Naive thymus-derived CD4-positive, alpha-beta T cell (primary cell): ENCODE results near the gene TBCD. TPM values are rescaled to one million over a fixed set of nuclear protein-coding genes. Genes with fewer than 3 reads are reported as not detected.
A peak's percentile ranks its signal among the peaks of the same experiment; 100 is the strongest.

ENCODE experiments used
- ATAC-seq: fragments of 150-1000 bp; cut with Tn5 transposase; 2 replicates; pipeline ENCODE4 v1.10.0; 2021; ENCODE audit warnings: mild to moderate bottlenecking, moderate library complexity
- CTCF ChIA-PET: fragments of 350-600 bp; sonication (Branson Sonifier 250); formaldehyde crosslinking; loops from one replicate; lab custom pipeline; 2021; ENCODE audit warnings: antibody characterized with exemption; lab: Charles Lee
- POLR2A ChIA-PET: fragments of 350-600 bp; sonication (Branson Sonifier 250); formaldehyde crosslinking; loops from one replicate; lab custom pipeline; 2021; ENCODE audit warnings: antibody characterized with exemption, inconsistent platforms; lab: Charles Lee
- DNase-seq, 9 donors: peaks; one replicate each; pipeline versions ENCODE4 v3.0.0 to v3.0.0-alpha.2; 2020 to 2022; ENCODE audit warnings: mixed read lengths in 1 of 9
- H3K27ac ChIP-seq: one replicate; pipeline ENCODE4 v1.7.0; 2013; ENCODE audit warnings: mild to moderate bottlenecking, low read depth, low read length, moderate library complexity
- H3K27me3 ChIP-seq, 2 donors: one replicate each; pipeline ENCODE4 v1.7.0; 2013; ENCODE audit warnings: low read length in 2 of 2, mild to moderate bottlenecking in 2 of 2, moderate library complexity in 2 of 2; ENCODE audit not compliant: control insufficient read depth in 2 of 2, insufficient read depth in 2 of 2
- H3K36me3 ChIP-seq, 3 experiments: 1 replicate in 2 of 3; 2 replicates in 1 of 3; pipeline ENCODE4 v1.7.0; 2013; ENCODE audit warnings: low read length in 3 of 3, mild to moderate bottlenecking in 3 of 3, moderate library complexity in 1 of 3; ENCODE audit not compliant: insufficient read depth in 3 of 3, control insufficient read depth in 2 of 3
- H3K4me1 ChIP-seq, 2 donors: one replicate each; pipeline ENCODE4 v1.7.0; 2013; ENCODE audit warnings: low read length in 2 of 2, mild to moderate bottlenecking in 2 of 2, moderate library complexity in 1 of 2; ENCODE audit not compliant: control insufficient read depth in 2 of 2, insufficient read depth in 2 of 2
- H3K4me3 ChIP-seq: 2 replicates; pipeline ENCODE4 v1.7.0; 2013; ENCODE audit warnings: mild to moderate bottlenecking, low read length
- H3K9me3 ChIP-seq, 3 experiments: 1 replicate in 2 of 3; 2 replicates in 1 of 3; pipeline ENCODE4 v1.7.0; 2013; ENCODE audit warnings: low read length in 3 of 3; ENCODE audit not compliant: control insufficient read depth in 2 of 3
- H3K27ac Mint-ChIP-seq, 9 donors: one replicate each; pipeline ENCODE4 v1.8.0; 2020 to 2022; ENCODE audit warnings: mixed read lengths in 9 of 9, mild to moderate bottlenecking in 8 of 9, moderate library complexity in 5 of 9, inconsistent platforms in 2 of 9
- H3K27me3 Mint-ChIP-seq, 5 donors: one replicate each; pipeline ENCODE4 v1.8.0; 2021 to 2022; ENCODE audit warnings: mixed read lengths in 5 of 5, mild to moderate bottlenecking in 1 of 5
- H3K36me3 Mint-ChIP-seq, 5 donors: one replicate each; pipeline ENCODE4 v1.8.0; 2020 to 2022; ENCODE audit warnings: mixed read lengths in 5 of 5, mild to moderate bottlenecking in 3 of 5, inconsistent platforms in 1 of 5
- H3K4me1 Mint-ChIP-seq, 7 donors: one replicate each; pipeline ENCODE4 v1.8.0; 2020 to 2022; ENCODE audit warnings: mixed read lengths in 7 of 7, mild to moderate bottlenecking in 3 of 7, inconsistent platforms in 1 of 7
- H3K4me3 Mint-ChIP-seq, 10 donors: one replicate each; pipeline ENCODE4 v1.8.0; 2020 to 2022; ENCODE audit warnings: mild to moderate bottlenecking in 10 of 10, mixed read lengths in 10 of 10, moderate library complexity in 6 of 10, inconsistent platforms in 2 of 10
- H3K9me3 Mint-ChIP-seq, 11 donors: one replicate each; pipeline ENCODE4 v1.8.0; 2020 to 2022; ENCODE audit warnings: mixed read lengths in 11 of 11, mild to moderate bottlenecking in 4 of 11, inconsistent platforms in 1 of 11, moderate library complexity in 1 of 11
- intact Hi-C, 2 donors: fragments of 100-400 bp; cut with micrococcal nuclease; formaldehyde crosslinking; loops; one replicate each; pipeline ENCODE4 v1.15.1; 2023
- polyA plus RNA-seq, 2 donors: library from polyadenylated mRNA; unstranded; fragments of 300-500 nt; fragmentation: Illumina TruSeq; gene quantifications; one replicate each; pipeline ENCODE4 v1.2.3, GENCODE V29; 2021
- total RNA-seq, 6 experiments: library from RNA in 5 of 6; stranded (reverse) in 5 of 6; gene quantifications; 1 replicate in 5 of 6; 2 replicates in 1 of 6; pipeline ENCODE4 v1.2.3 and lab custom pipeline; 2021 to 2026

Gene TBCD
- total and polyA plus RNA-seq, 7 experiments from 2014 or later: 61.5 to 255 (median 123) TPM

GRCh38 chr17:82805254-82805653 lies 53.4 kb downstream of the TBCD start:
- Histone ChIP-seq H3K27me3 (no peaks in the 10 kb centered on the region), H3K4me3 (no peak overlapping the region)
- no peak for DNase-seq

GRCh38 chr17:82805823-82806222 lies 54.0 kb downstream of the TBCD start:
- ChIA-PET CTCF (no interaction called here), POLR2A (no interaction called here)
- Histone ChIP-seq H3K4me1 (no peaks in the 10 kb centered on the region), H3K27me3 (no peaks in the 10 kb centered on the region), H3K4me3 (no peak overlapping the region), H3K9me3 (no peaks in the 10 kb centered on the region), H3K27ac (no peak overlapping the region), H3K36me3 (peaks cover 0 to 63% (median 0%) of the 10 kb centered on the region in 3 experiments)
- H3K27ac Mint-ChIP-seq: no peak overlapping the region
- H3K4me3 Mint-ChIP-seq: no peak overlapping the region
- no peaks in the 10 kb centered on the region for H3K27me3 Mint-ChIP-seq
- peaks cover 0 to 4% (median 0%) of the 10 kb centered on the region in 11 donors for H3K9me3 Mint-ChIP-seq
- H3K36me3 Mint-ChIP-seq: peaks cover 7 to 39% (median 10%) of the 10 kb centered on the region in 5 donors
- peaks cover 4 to 19% (median 10%) of the 10 kb centered on the region in 7 donors for H3K4me1 Mint-ChIP-seq
- DNase-seq (no peak), ATAC-seq (no peak)
- intact Hi-C loops: no loop called here

More at GRCh38 chr17:82805254-82805653, 53.4 kb downstream of the TBCD start:
- no peak for ATAC-seq
- Mint-ChIP-seq H3K4me1 (peaks cover 4 to 22% (median 10%) of the 10 kb centered on the region in 7 donors), H3K27ac (no peak overlapping the region), H3K9me3 (peaks cover 0 to 4% (median 0%) of the 10 kb centered on the region in 11 donors), H3K4me3 (no peak overlapping the region), H3K27me3 (no peaks in the 10 kb centered on the region), H3K36me3 (peaks cover 7 to 39% (median 10%) of the 10 kb centered on the region in 5 donors)
- H3K4me1 ChIP-seq: no peaks in the 10 kb centered on the region
- H3K36me3 ChIP-seq: peaks cover 0 to 58% (median 0%) of the 10 kb centered on the region in 3 experiments
- no peaks in the 10 kb centered on the region for H3K9me3 ChIP-seq
- ChIA-PET POLR2A (no interaction called here), CTCF (no interaction called here)
- intact Hi-C loops: no loop called here
- H3K27ac ChIP-seq: no peak overlapping the region

GRCh38 chr17:82806645-82807044 lies 54.8 kb downstream of the TBCD start:
- H3K4me1 ChIP-seq: no peaks in the 10 kb centered on the region
- no peaks in the 10 kb centered on the region for H3K27me3 Mint-ChIP-seq
- DNase-seq: no peak
- no peak overlapping the region for H3K4me3 ChIP-seq
- H3K27ac Mint-ChIP-seq: peak overlapping the region in 1 of 9 donors; percentile 3
- POLR2A ChIA-PET: no interaction called here
- no peak overlapping the region for H3K27ac ChIP-seq
- intact Hi-C loops: no loop called here
- peaks cover 0 to 1% (median 0%) of the 10 kb centered on the region in 11 donors for H3K9me3 Mint-ChIP-seq
- peaks cover 3 to 37% (median 5%) of the 10 kb centered on the region in 5 donors for H3K36me3 Mint-ChIP-seq
- H3K4me3 Mint-ChIP-seq: no peak overlapping the region
- ATAC-seq: no peak
- no peaks in the 10 kb centered on the region for H3K27me3 ChIP-seq
- CTCF ChIA-PET: no interaction called here
- H3K9me3 ChIP-seq: no peaks in the 10 kb centered on the region
- H3K36me3 ChIP-seq: peaks cover 0 to 71% (median 0%) of the 10 kb centered on the region in 3 experiments
- peaks cover 0 to 13% (median 4%) of the 10 kb centered on the region in 7 donors for H3K4me1 Mint-ChIP-seq

GRCh38 chr17:82807101-82807500 lies 55.2 kb downstream of the TBCD start:
- H3K4me1 ChIP-seq: no peaks in the 10 kb centered on the region
- no peak for DNase-seq
- H3K27me3 ChIP-seq: no peaks in the 10 kb centered on the region
- H3K9me3 ChIP-seq: no peaks in the 10 kb centered on the region
- peaks cover 0 to 76% (median 0%) of the 10 kb centered on the region in 3 experiments for H3K36me3 ChIP-seq
- Mint-ChIP-seq H3K4me3 (no peak overlapping the region), H3K27ac (no peak overlapping the region), H3K27me3 (no peaks in the 10 kb centered on the region), H3K9me3 (peaks cover 0 to 1% (median 0%) of the 10 kb centered on the region in 11 donors), H3K4me1 (peaks cover 0 to 13% (median 4%) of the 10 kb centered on the region in 7 donors), H3K36me3 (peaks cover 0 to 37% (median 5%) of the 10 kb centered on the region in 5 donors)
- no peak for ATAC-seq
- no peak overlapping the region for H3K4me3 ChIP-seq
- ChIA-PET CTCF (no interaction called here), POLR2A (no interaction called here)
- H3K27ac ChIP-seq: no peak overlapping the region
- intact Hi-C loops: no loop called here

DNA sequence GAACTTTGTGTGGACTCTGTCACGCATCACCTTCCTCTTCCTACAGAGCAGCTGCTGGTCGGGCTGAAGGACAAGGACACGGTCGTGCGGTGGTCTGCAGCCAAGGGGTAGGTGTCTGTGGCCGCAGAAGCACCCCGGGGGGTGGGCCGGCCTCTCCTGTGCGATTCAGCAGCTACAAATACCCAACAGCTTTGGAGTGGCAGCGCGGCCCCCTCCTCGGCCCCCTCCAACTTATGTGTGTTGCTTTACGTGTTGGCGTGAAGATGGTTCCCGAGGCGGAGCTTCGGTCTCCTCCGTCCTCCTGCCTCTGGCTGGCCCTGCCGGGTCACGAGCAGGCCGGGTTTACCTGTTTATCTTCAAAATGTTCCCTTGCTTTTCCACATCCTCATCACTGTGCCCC lies 55.7 kb downstream of the TBCD start:
- peaks cover 0 to 34% (median 5%) of the 10 kb centered on the region in 5 donors for H3K36me3 Mint-ChIP-seq
- Histone ChIP-seq H3K36me3 (peaks cover 0 to 80% (median 0%) of the 10 kb centered on the region in 3 experiments), H3K4me3 (no peak overlapping the region), H3K4me1 (no peaks in the 10 kb centered on the region), H3K27ac (no peak overlapping the region), H3K9me3 (no peaks in the 10 kb centered on the region), H3K27me3 (no peaks in the 10 kb centered on the region)
- intact Hi-C loops: no loop called here
- peaks cover 0 to 11% (median 4%) of the 10 kb centered on the region in 7 donors for H3K4me1 Mint-ChIP-seq
- H3K9me3 Mint-ChIP-seq: peaks cover 0 to 1% (median 0%) of the 10 kb centered on the region in 11 donors
- H3K4me3 Mint-ChIP-seq: no peak overlapping the region
- H3K27me3 Mint-ChIP-seq: no peaks in the 10 kb centered on the region
- CTCF ChIA-PET: no interaction called here
- no peak for DNase-seq
- no peak for ATAC-seq
- POLR2A ChIA-PET: no interaction called here
- H3K27ac Mint-ChIP-seq: no peak overlapping the region

DNA sequence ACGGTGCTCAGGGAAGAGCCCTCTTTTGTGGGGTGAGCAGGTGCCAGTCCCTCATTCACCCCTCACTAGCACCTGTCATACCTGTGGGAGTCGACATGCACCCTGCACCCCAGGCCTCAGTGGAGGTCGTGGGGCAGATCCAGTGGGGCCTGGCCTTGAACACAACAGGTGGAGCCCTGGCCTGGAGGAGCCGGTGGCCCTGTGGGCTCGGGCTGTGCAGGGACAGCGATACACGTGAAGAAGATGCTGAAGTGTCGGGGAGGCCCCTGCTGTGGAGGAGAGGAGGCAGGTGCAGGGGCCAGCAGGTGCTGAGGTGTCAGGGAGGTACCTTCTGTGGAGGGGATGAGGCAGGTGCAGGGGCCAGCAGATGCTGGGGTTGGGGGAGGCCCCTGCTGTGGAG lies 56.1 kb downstream of the TBCD start:
- intact Hi-C loops: no loop called here
- H3K4me1 ChIP-seq: no peaks in the 10 kb centered on the region
- ATAC-seq (no peak), DNase-seq (no peak)
- H3K27ac ChIP-seq: no peak overlapping the region
- peaks cover 0 to 1% (median 0%) of the 10 kb centered on the region in 11 donors for H3K9me3 Mint-ChIP-seq
- ChIA-PET POLR2A (no interaction called here), CTCF (no interaction called here)
- H3K4me3 Mint-ChIP-seq: no peak overlapping the region
- no peak overlapping the region for H3K4me3 ChIP-seq
- H3K27me3 ChIP-seq: no peaks in the 10 kb centered on the region
- peak overlapping the region in 1 of 9 donors; percentile 13 for H3K27ac Mint-ChIP-seq
- H3K9me3 ChIP-seq: no peaks in the 10 kb centered on the region
- no peaks in the 10 kb centered on the region for H3K27me3 Mint-ChIP-seq
- H3K36me3 ChIP-seq: peaks cover 0 to 82% (median 0%) of the 10 kb centered on the region in 3 experiments
- peaks cover 0 to 9% (median 3%) of the 10 kb centered on the region in 7 donors for H3K4me1 Mint-ChIP-seq
- H3K36me3 Mint-ChIP-seq: peaks cover 0 to 34% (median 5%) of the 10 kb centered on the region in 5 donors
